ENCODE results near the gene ING5. TPM values are rescaled to one million over a fixed set of nuclear protein-coding genes. Genes with fewer than 3 reads are reported as not detected.
"Not testable (repeated sequence)": the region's sequence is repeated elsewhere in the genome, so short reads cannot be mapped to it uniquely, and the experiment has no call there.

Gene ING5
- total and polyA plus RNA-seq, 9 donors = 24.9 to 57.1 (median 39.6) TPM

GRCh38 chr2:241755166-241755565 is 53.3 kb downstream of the ING5 start:
- H3K4me1 ChIP-seq (ENCODE audit: insufficient read depth) = peaks cover 2% of the 10 kb centered on the region
- TF ChIP-seq EP300 (IDR thresholded peaks at IDR 0.05) = no peak
- TF ChIP-seq POLR2A (IDR thresholded peaks at IDR 0.05) = no peak
- 77 to 86% (median 84%) methylated on average over 18 of the region's 18 CpGs for WGBS, 3 donors
- no peaks in the 10 kb centered on the region for H3K9me3 ChIP-seq
- no peaks in the 10 kb centered on the region for H3K27me3 ChIP-seq
- no peak for DNase-seq
- no peak overlapping the region for H3K27ac ChIP-seq
- intact Hi-C loops (cut with DNase I) = loop anchor here in 1 of 4 donors (10.0 kb wide), 1 partner anchor 120 kb away; no protein-coding TSS in a partner anchor
- H3K36me3 ChIP-seq = no peaks in the 10 kb centered on the region
- H3K4me3 ChIP-seq = no peak overlapping the region

GRCh38 chr2:241755777-241756176 is 53.9 kb downstream of the ING5 start:
- WGBS, 3 donors = 92 to 95% (median 94%) methylated on average over 27 of the region's 27 CpGs
- DNase-seq = no peak
- TF ChIP-seq EP300 (IDR thresholded peaks at IDR 0.05) (no peak), POLR2A (IDR thresholded peaks at IDR 0.05) (no peak), CTCF (IDR thresholded peaks at IDR 0.05) (no peak)
- no peaks in the 10 kb centered on the region for H3K4me1 ChIP-seq (ENCODE audit: insufficient read depth)
- H3K4me3 ChIP-seq = no peak overlapping the region
- no peaks in the 10 kb centered on the region for H3K36me3 ChIP-seq
- H3K27me3 ChIP-seq = no peaks in the 10 kb centered on the region
- no peak overlapping the region for H3K27ac ChIP-seq
- H3K9me3 ChIP-seq = no peaks in the 10 kb centered on the region
- intact Hi-C loops (cut with DNase I) = loop anchor here in 1 of 4 donors (10.0 kb wide), 1 partner anchor 119 kb away; no protein-coding TSS in a partner anchor

- intact Hi-C loops (cut with DNase I) = loop anchor here in 1 of 4 donors (10.0 kb wide), 1 partner anchor 116 kb away; no protein-coding TSS in a partner anchor
- H3K27ac ChIP-seq = no peak overlapping the region
- H3K4me3 ChIP-seq = no peak overlapping the region
- DNase-seq = peak in 1 of 5 donors; percentile 7
- H3K4me1 ChIP-seq (ENCODE audit: insufficient read depth) = no peaks in the 10 kb centered on the region
- no peaks in the 10 kb centered on the region for H3K27me3 ChIP-seq
- H3K36me3 ChIP-seq = no peaks in the 10 kb centered on the region
- no peaks in the 10 kb centered on the region for H3K9me3 ChIP-seq
- TF ChIP-seq EP300 (IDR thresholded peaks at IDR 0.05) (no peak), CTCF (IDR thresholded peaks at IDR 0.05) (no peak), POLR2A (IDR thresholded peaks at IDR 0.05) (no peak)
- 79 to 90% (median 82%) methylated on average over 20 of the region's 20 CpGs for whole genome bisulfite sequencing, 3 donors
These were observed 57.4 kb downstream of the ING5 start for GRCh38 chr2:241759067-241759807.

- H3K4me3 ChIP-seq; H3K36me3 ChIP-seq; H3K4me1 ChIP-seq (ENCODE audit: insufficient read depth); H3K9me3 ChIP-seq; H3K27ac ChIP-seq; H3K27me3 ChIP-seq: not testable (repeated sequence)
- 92 to 95% (median 95%) methylated on average over 11 to 13 of the region's 16 CpGs for WGBS, 3 donors
- intact Hi-C loops (cut with DNase I) = loop anchor here in 1 of 4 donors (10.0 kb wide), 1 partner anchor 115 kb away; no protein-coding TSS in a partner anchor
- peak in 1 of 5 donors; percentile 17 for DNase-seq
These were observed 58.1 kb downstream of the ING5 start for GRCh38 chr2:241759893-241760292.

- whole genome bisulfite sequencing, 3 donors = 95 to 99% (median 96%) methylated on average over 16 to 17 of the region's 17 CpGs
- DNase-seq = peak in 2 of 5 donors; percentile 21 to 29
- no peaks in the 10 kb centered on the region for H3K9me3 ChIP-seq
- intact Hi-C loops (cut with DNase I) = no loop called here
- H3K27me3 ChIP-seq = no peaks in the 10 kb centered on the region
- H3K27ac ChIP-seq = no peak overlapping the region
- H3K4me3 ChIP-seq = no peak overlapping the region
- no peaks in the 10 kb centered on the region for H3K4me1 ChIP-seq (ENCODE audit: insufficient read depth)
- no peak for TF ChIP-seq CTCF (IDR thresholded peaks at IDR 0.05)
- no peaks in the 10 kb centered on the region for H3K36me3 ChIP-seq
These were observed 58.5 kb downstream of the ING5 start for GRCh38 chr2:241760301-241760771.
